ENCODE data around the gene GALNS.

DNA sequence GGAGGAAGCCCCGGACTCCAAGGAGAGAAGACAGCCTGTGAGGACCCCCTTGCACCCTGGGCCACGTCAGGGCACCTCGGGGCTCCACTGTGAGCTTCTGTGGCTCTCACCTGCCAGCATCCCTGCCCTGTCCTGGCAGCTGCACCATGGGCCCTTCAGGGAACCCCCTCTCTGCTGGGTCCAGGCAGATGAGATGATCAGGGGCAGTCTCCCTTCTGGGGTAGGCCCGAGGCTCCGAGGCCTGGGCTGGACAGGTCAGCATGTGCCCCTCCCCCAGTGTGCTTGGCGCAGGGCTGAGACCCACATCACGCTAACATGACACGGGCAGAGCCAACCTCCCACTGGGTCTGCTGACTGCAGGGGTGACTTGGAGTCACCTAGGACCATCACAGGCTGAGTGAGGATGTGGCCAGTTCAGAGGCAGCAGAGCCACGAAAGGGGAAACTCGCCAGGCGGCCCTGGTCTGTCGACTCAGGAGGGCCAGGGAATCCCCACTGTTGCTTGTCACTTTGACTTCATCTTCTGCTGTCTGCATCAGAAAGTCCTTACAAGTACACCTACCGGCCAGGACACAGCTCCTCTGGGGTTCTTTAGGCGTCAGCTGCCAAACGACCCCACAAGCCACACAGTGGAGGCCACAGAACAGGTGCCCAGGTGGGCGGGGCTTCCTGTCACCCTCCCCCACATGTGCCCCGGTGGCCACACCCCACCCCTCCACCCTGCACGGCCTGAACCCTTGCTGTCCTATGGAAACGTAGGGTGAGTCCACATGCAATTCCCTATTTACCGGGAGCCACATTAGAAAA, 2.2 kb downstream of the GALNS start:
- no peak for TF ChIP-seq SMC3 (conservative IDR thresholded peaks at IDR 0.05; ENCODE audit: poor library complexity)
- TF ChIP-seq, protein P1, sequence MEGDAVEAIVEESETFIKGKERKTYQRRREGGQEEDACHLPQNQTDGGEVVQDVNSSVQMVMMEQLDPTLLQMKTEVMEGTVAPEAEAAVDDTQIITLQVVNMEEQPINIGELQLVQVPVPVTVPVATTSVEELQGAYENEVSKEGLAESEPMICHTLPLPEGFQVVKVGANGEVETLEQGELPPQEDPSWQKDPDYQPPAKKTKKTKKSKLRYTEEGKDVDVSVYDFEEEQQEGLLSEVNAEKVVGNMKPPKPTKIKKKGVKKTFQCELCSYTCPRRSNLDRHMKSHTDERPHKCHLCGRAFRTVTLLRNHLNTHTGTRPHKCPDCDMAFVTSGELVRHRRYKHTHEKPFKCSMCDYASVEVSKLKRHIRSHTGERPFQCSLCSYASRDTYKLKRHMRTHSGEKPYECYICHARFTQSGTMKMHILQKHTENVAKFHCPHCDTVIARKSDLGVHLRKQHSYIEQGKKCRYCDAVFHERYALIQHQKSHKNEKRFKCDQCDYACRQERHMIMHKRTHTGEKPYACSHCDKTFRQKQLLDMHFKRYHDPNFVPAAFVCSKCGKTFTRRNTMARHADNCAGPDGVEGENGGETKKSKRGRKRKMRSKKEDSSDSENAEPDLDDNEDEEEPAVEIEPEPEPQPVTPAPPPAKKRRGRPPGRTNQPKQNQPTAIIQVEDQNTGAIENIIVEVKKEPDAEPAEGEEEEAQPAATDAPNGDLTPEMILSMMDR (IDR thresholded peaks at IDR 0.05; ENCODE audit: poor library complexity, severe bottlenecking), result no peak
- no peak for TF ChIP-seq EP300 (conservative IDR thresholded peaks at IDR 0.05; ENCODE audit: poor library complexity, severe bottlenecking)
- no peak for TF ChIP-seq MXI1 (conservative IDR thresholded peaks at IDR 0.05; ENCODE audit: poor library complexity, severe bottlenecking)
